IMR-90 (cell line): Measurements from ENCODE around the gene CYP26B1. TPM values are rescaled to one million over a fixed set of nuclear protein-coding genes. Genes with fewer than 3 reads are reported as not detected.

Source experiments
- ATAC-seq: fragments of 200-7000 bp; cut with Tn5 transposase; 2 replicates; pipeline ENCODE4 v1.9.1; 2020; ENCODE audit warnings: low read depth, mild to moderate bottlenecking, moderate library complexity
- BruUV-seq: library from RNA; stranded (reverse); fragments of 400-500 nt; replicated peaks from 2 replicates; lab custom pipeline; 2021; lab: Mats Ljungman, UMichigan
- CTCF ChIA-PET: fragments of 300-600 bp; formaldehyde crosslinking; extraction: SDS; loops from one replicate; lab custom pipeline; 2021; ENCODE audit warnings: antibody characterized with exemption; lab: Yijun Ruan, JAX
- POLR2A ChIA-PET: fragments of 300-600 bp; sonication (Branson Sonifier 250); formaldehyde crosslinking; loops from one replicate; lab custom pipeline; 2022; ENCODE audit warnings: antibody characterized with exemption; ENCODE audit not compliant: unreplicated experiment; lab: Charles Lee
- DNase-seq: peaks from one replicate; pipeline ENCODE4 v3.0.0; 2013
- H2AFZ ChIP-seq: replicated peaks from 2 replicates; pipeline ENCODE3; 2013; ENCODE audit warnings: low read length, mild to moderate bottlenecking; ENCODE audit not compliant: poor library complexity
- H2AK5ac ChIP-seq: 2 replicates; pipeline ENCODE4 v1.6.1; 2013; ENCODE audit warnings: low read depth, low read length, inconsistent platforms
- H2AK9ac ChIP-seq: replicated peaks from 2 replicates; pipeline ENCODE3; 2013; ENCODE audit warnings: mild to moderate bottlenecking, low read depth, low read length, moderate library complexity; ENCODE audit not compliant: poor library complexity
- H2BK120ac ChIP-seq: 2 replicates; pipeline ENCODE4 v1.6.1; 2013; ENCODE audit warnings: low read depth, low read length, inconsistent platforms
- H2BK15ac ChIP-seq: 3 replicates; pipeline ENCODE4 v1.6.1; 2013; ENCODE audit warnings: low read depth, low read length, inconsistent platforms
- H2BK20ac ChIP-seq: 2 replicates; pipeline ENCODE4 v1.6.1; 2013; ENCODE audit warnings: low read depth, mild to moderate bottlenecking, inconsistent platforms, low read length, moderate library complexity
- H2BK5ac ChIP-seq: 2 replicates; pipeline ENCODE4 v1.6.1; 2013; ENCODE audit warnings: mild to moderate bottlenecking, low read depth, low read length, inconsistent platforms; ENCODE audit not compliant: poor library complexity, severe bottlenecking
- H3K14ac ChIP-seq: replicated peaks from 2 replicates; pipeline ENCODE4 v1.6.1; 2013; ENCODE audit warnings: low read depth, low read length, inconsistent platforms
- H3K18ac ChIP-seq: 2 replicates; pipeline ENCODE4 v1.6.1; 2013; ENCODE audit warnings: low read depth, low read length, control low read depth
- H3K23ac ChIP-seq: 2 replicates; pipeline ENCODE4 v1.6.1; 2013; ENCODE audit warnings: low read depth, low read length, inconsistent platforms
- H3K27ac ChIP-seq: 2 replicates; pipeline ENCODE4 v1.5.1; 2013; ENCODE audit warnings: mild to moderate bottlenecking, control low read depth, low read length; ENCODE audit not compliant: insufficient read depth
- H3K27me3 ChIP-seq: 2 replicates; pipeline ENCODE4 v1.6.1; 2013; ENCODE audit warnings: low read length; ENCODE audit not compliant: control insufficient read depth, insufficient read depth
- H3K36me3 ChIP-seq: 2 replicates; pipeline ENCODE4 v1.6.1; 2013; ENCODE audit warnings: low read length, mixed read lengths; ENCODE audit not compliant: control insufficient read depth, insufficient read depth
- H3K4ac ChIP-seq: 2 replicates; pipeline ENCODE4 v1.6.1; 2013; ENCODE audit warnings: low read depth, low read length, inconsistent platforms
- H3K4me1 ChIP-seq: 2 replicates; pipeline ENCODE4 v1.6.1; 2013; ENCODE audit warnings: low read length, mixed read lengths; ENCODE audit not compliant: control insufficient read depth, insufficient read depth
- H3K4me2 ChIP-seq: 2 replicates; pipeline ENCODE4 v1.6.1; 2013; ENCODE audit warnings: low read depth, mild to moderate bottlenecking, control low read depth, low read length, moderate library complexity
- H3K4me3 ChIP-seq: 2 replicates; pipeline ENCODE4 v1.5.1; 2013; ENCODE audit warnings: low read depth, mild to moderate bottlenecking, control low read depth, low read length, moderate library complexity; ENCODE audit not compliant: insufficient read depth
- H3K56ac ChIP-seq: 2 replicates; pipeline ENCODE4 v1.6.1; 2013; ENCODE audit warnings: low read length, inconsistent platforms; ENCODE audit not compliant: insufficient read depth; ENCODE audit errors: extremely low read depth
- H3K79me1 ChIP-seq, 2 experiments: 2 replicates each; pipeline ENCODE4 v1.6.1; 2013; ENCODE audit warnings: low read length in 2 of 2, inconsistent platforms in 1 of 2, low read depth in 1 of 2
- H3K9ac ChIP-seq: 2 replicates; pipeline ENCODE4 v1.6.1; 2013; ENCODE audit warnings: low read depth, low read length, control low read depth
- H3K9me1 ChIP-seq: 2 replicates; pipeline ENCODE4 v1.6.1; 2013; ENCODE audit warnings: low read length, inconsistent platforms; ENCODE audit not compliant: insufficient read depth
- H3K9me3 ChIP-seq: 2 replicates; pipeline ENCODE4 v1.6.1; 2013; ENCODE audit warnings: low read length; ENCODE audit not compliant: control insufficient read depth, insufficient read depth
- H4K20me1 ChIP-seq: 2 replicates; pipeline ENCODE4 v1.6.1; 2013; ENCODE audit warnings: low read length, inconsistent platforms; ENCODE audit not compliant: insufficient read depth
- H4K5ac ChIP-seq: 2 replicates; pipeline ENCODE4 v1.6.1; 2013; ENCODE audit warnings: mild to moderate bottlenecking, low read depth, low read length, control low read depth
- H4K8ac ChIP-seq, 2 experiments: 2 replicates each; pipeline ENCODE4 v1.6.1; 2013; ENCODE audit warnings: low read depth in 2 of 2, low read length in 2 of 2, control low read depth in 1 of 2, inconsistent platforms in 1 of 2
- H4K91ac ChIP-seq: 2 replicates; pipeline ENCODE4 v1.6.1; 2013; ENCODE audit warnings: low read depth, low read length, inconsistent platforms; ENCODE audit not compliant: insufficient read depth
- BHLHE40 ChIP-seq: fragments of 150-350 bp; IDR thresholded peaks from 2 replicates; pipeline ENCODE4 v1.6.1; 2016; ENCODE audit warnings: mild to moderate bottlenecking, low read depth, low read length
- CHD1 ChIP-seq: IDR thresholded peaks from 2 replicates; pipeline ENCODE4 v1.6.1; 2012; ENCODE audit warnings: low read depth, low read length, improper control_type of control experiment
- RAD21 ChIP-seq: IDR thresholded peaks from 2 replicates; pipeline ENCODE4 v1.6.1; 2012; ENCODE audit warnings: low read length, improper control_type of control experiment
- SMC3 ChIP-seq: fragments of 150-350 bp; IDR thresholded peaks from 2 replicates; pipeline ENCODE4 v1.6.1; 2016; ENCODE audit warnings: low read depth, mild to moderate bottlenecking, antibody characterized with exemption, low read length, moderate library complexity
- WGBS, 2 experiments: methylation state at CpG; one replicate each; pipeline versions ENCODE4 v1.1.5 to v1.1.7; 2013; ENCODE audit warnings: missing lambda C conversion rate in 2 of 2; ENCODE audit not compliant: insufficient read length in 1 of 2; ENCODE audit errors: extremely low coverage in 2 of 2; 5-methylcytosine and 5-hydroxymethylcytosine counted together
- dilution Hi-C: fragments of 300-500 bp; cut with HindIII; formaldehyde crosslinking; loops from one replicate; pipeline ENCODE4 v1.14.3; 2018; ENCODE audit warnings: low sequenced_read_pairs; ENCODE audit not compliant: unreplicated experiment
- in situ Hi-C: fragments of 300-500 bp; cut with MboI; formaldehyde crosslinking; loops from 3 replicates; pipeline ENCODE4 v1.14.3; 2019; ENCODE audit warnings: low sequenced_read_pairs, inconsistent platforms, mixed read lengths
- intact Hi-C: fragments of 100-400 bp; cut with micrococcal nuclease; formaldehyde crosslinking; loops from 2 replicates; pipeline ENCODE4 v1.10.0; 2022
- polyA plus RNA-seq, 3 experiments: library from polyadenylated mRNA; depleted of rRNA; stranded (reverse); fragments of >200 nt; gene quantifications; 2 replicates each; pipeline ENCODE4 v1.2.3, GENCODE V29; 2012; ENCODE audit warnings: low replicate concordance in 1 of 3
- total RNA-seq: library from RNA; depleted of rRNA; stranded (reverse); fragments of >200 nt; gene quantifications from 2 replicates; pipeline ENCODE4 v1.2.3, GENCODE V29; 2012

Gene CYP26B1
- total and polyA plus RNA-seq, 2 of the 4 experiments (the other 2 are of a cell fraction): 0.02 TPM; not detected in 1

- Histone ChIP-seq H3K4me1 (no peaks in the 10 kb centered on the region), H2BK15ac (no peak overlapping the region), H3K4me3 (no peak overlapping the region), H2BK20ac (no peak overlapping the region), H3K18ac (no peak overlapping the region), H3K23ac (no peak overlapping the region), H3K4me2 (no peak overlapping the region), H4K8ac (no peak overlapping the region), H2BK120ac (no peak overlapping the region), H2AK9ac (no peak overlapping the region), H3K79me1 (no peaks in the 10 kb centered on the region), H3K36me3 (no peaks in the 10 kb centered on the region), H3K9me1 (no peaks in the 10 kb centered on the region), H3K4ac (no peak overlapping the region), H3K27ac (no peak overlapping the region), H4K91ac (no peak overlapping the region), H3K14ac (no peak overlapping the region), H4K5ac (no peak overlapping the region), H3K27me3 (no peaks in the 10 kb centered on the region; the same call in 1 of the 2 replicates), H2BK5ac (no peak overlapping the region), H2AK5ac (no peak overlapping the region), H3K56ac (no peak overlapping the region), H4K20me1 (no peaks in the 10 kb centered on the region), H3K9ac (no peak overlapping the region), H3K9me3 (no peaks in the 10 kb centered on the region), H2AFZ (no peak overlapping the region)
- ChIA-PET POLR2A (no interaction called here), CTCF (no interaction called here)
- no peak for DNase-seq
- TF ChIP-seq SMC3 (no peak), CHD1 (no peak), RAD21 (no peak), BHLHE40 (no peak)
- intact Hi-C loops: no loop called here
- no TSS peak for BruUV-seq
- ATAC-seq: no peak
- in situ Hi-C loops: no loop called here
- WGBS, 2 experiments: 40% methylated on average over 1 of the region's 4 CpGs; no CpG with 5 or more reads in 1 of the 2 experiments
- dilution Hi-C loops: no loop called here
Measured at GRCh38 chr2:72096181-72096580, 51.5 kb downstream of the CYP26B1 start.
